WTC11 (cell line): ENCODE results near the gene SYNM. TPM values are rescaled to one million over a fixed set of nuclear protein-coding genes. Genes with fewer than 3 reads are reported as not detected.

Experiments used
- ATAC-seq: fragments of 200-7000 bp; cut with Tn5 transposase; 2 replicates; pipeline ENCODE4 v1.10.0; 2021; ENCODE audit warnings: mild to moderate bottlenecking, moderate library complexity
- CTCF ChIA-PET: fragments of 300-600 bp; sonication (Branson Sonifier 250); formaldehyde crosslinking; loops from one replicate; lab custom pipeline; 2021; ENCODE audit warnings: antibody characterized with exemption; lab: Charles Lee
- POLR2A ChIA-PET: fragments of 350-600 bp; sonication (Branson Sonifier 250); formaldehyde crosslinking; loops from one replicate; lab custom pipeline; 2021; ENCODE audit warnings: antibody characterized with exemption; lab: Charles Lee
- DNase-seq: peaks from one replicate; pipeline ENCODE4 v3.0.0; 2021; ENCODE audit warnings: low spot score
- H3K27ac Mint-ChIP-seq: 2 replicates; pipeline ENCODE4 v1.8.0; 2021; ENCODE audit warnings: mixed read lengths
- H3K27me3 Mint-ChIP-seq: 2 replicates; pipeline ENCODE4 v1.8.0; 2021; ENCODE audit warnings: low read depth, mild to moderate bottlenecking, moderate library complexity, mixed read lengths
- H3K36me3 Mint-ChIP-seq: 2 replicates; pipeline ENCODE4 v1.8.0; 2021; ENCODE audit warnings: mixed read lengths
- H3K4me1 Mint-ChIP-seq: 2 replicates; pipeline ENCODE4 v1.8.0; 2022; ENCODE audit warnings: mixed read lengths
- H3K4me3 Mint-ChIP-seq: 2 replicates; pipeline ENCODE4 v1.8.0; 2021; ENCODE audit warnings: mild to moderate bottlenecking, moderate library complexity, mixed read lengths
- H3K9me3 Mint-ChIP-seq: 2 replicates; pipeline ENCODE4 v1.8.0; 2021; ENCODE audit warnings: mixed read lengths
- ATF1 ChIP-seq: sonication (generic); formaldehyde crosslinking; IDR thresholded peaks from 2 replicates; pipeline ENCODE4 v1.8.1; 2023; ENCODE audit warnings: mild to moderate bottlenecking, moderate library complexity, missing genetic modification reagents
- CREB1 ChIP-seq: sonication (generic); formaldehyde crosslinking; IDR thresholded peaks from 2 replicates; pipeline ENCODE4 v1.8.0; 2023; ENCODE audit warnings: mild to moderate bottlenecking, missing genetic modification reagents
- CREM ChIP-seq: sonication (generic); formaldehyde crosslinking; IDR thresholded peaks from 2 replicates; pipeline ENCODE4 v1.8.1; 2022; ENCODE audit warnings: mild to moderate bottlenecking, missing genetic modification reagents, moderate library complexity
- EMX1 ChIP-seq: fragments of 250-450 bp; sonication (Bioruptor Pico); IDR thresholded peaks from 2 replicates; pipeline ENCODE4 v1.8.0; 2021; ENCODE audit warnings: mild to moderate bottlenecking
- GABPB1 ChIP-seq: sonication (generic); formaldehyde crosslinking; IDR thresholded peaks from 2 replicates; pipeline ENCODE4 v1.8.1; 2023; ENCODE audit warnings: mild to moderate bottlenecking, missing genetic modification reagents
- HMGA2 ChIP-seq: fragments of 250-450 bp; sonication (Bioruptor Pico); IDR thresholded peaks from 2 replicates; pipeline ENCODE4 v1.4.0; 2021; ENCODE audit warnings: mild to moderate bottlenecking, moderate library complexity
- IRF2 ChIP-seq: sonication (generic); formaldehyde crosslinking; IDR thresholded peaks from 2 replicates; pipeline ENCODE4 v1.8.0; 2022; ENCODE audit warnings: low read depth, missing genetic modification reagents, borderline replicate concordance
- MXD4 ChIP-seq: fragments of 250-450 bp; sonication (Bioruptor Pico); IDR thresholded peaks from 2 replicates; pipeline ENCODE4 v1.8.0; 2021; ENCODE audit warnings: mild to moderate bottlenecking, moderate library complexity, borderline replicate concordance
- MYBL2 ChIP-seq: sonication (generic); formaldehyde crosslinking; IDR thresholded peaks from 2 replicates; pipeline ENCODE4 v1.8.1; 2023; ENCODE audit warnings: mild to moderate bottlenecking, moderate library complexity, missing genetic modification reagents
- NFATC4 ChIP-seq: fragments of 250-450 bp; sonication (Bioruptor Pico); IDR thresholded peaks from 2 replicates; pipeline ENCODE4 v1.9.0; 2021; ENCODE audit warnings: mild to moderate bottlenecking
- NFE2L1 ChIP-seq: sonication (generic); formaldehyde crosslinking; IDR thresholded peaks from 2 replicates; pipeline ENCODE4 v1.8.1; 2023; ENCODE audit warnings: missing genetic modification reagents
- SP1 ChIP-seq: sonication (generic); formaldehyde crosslinking; conservative IDR thresholded peaks from 2 replicates; pipeline ENCODE4 v1.8.1; 2022; ENCODE audit warnings: missing genetic modification reagents
- TCF7 ChIP-seq: sonication (generic); formaldehyde crosslinking; IDR thresholded peaks from 2 replicates; pipeline ENCODE4 v1.8.0; 2022; ENCODE audit warnings: mild to moderate bottlenecking, low read depth, missing genetic modification reagents, moderate library complexity
- TEAD1 ChIP-seq: sonication (generic); formaldehyde crosslinking; IDR thresholded peaks from 2 replicates; pipeline ENCODE4 v1.8.0; 2022; ENCODE audit warnings: mild to moderate bottlenecking, missing genetic modification reagents
- ZNF121 ChIP-seq: sonication (generic); formaldehyde crosslinking; IDR thresholded peaks from 2 replicates; pipeline ENCODE4 v1.8.0; 2023; ENCODE audit warnings: missing genetic modification reagents
- total RNA-seq: library from RNA; stranded (reverse); gene quantifications from 3 replicates; pipeline ENCODE4 v1.2.3, GENCODE V29; 2021
- TF ChIP-seq, protein P1 (sequence below): fragments of 250-450 bp; sonication (Bioruptor Pico); IDR thresholded peaks from 2 replicates; pipeline ENCODE4 v1.9.0; 2021; ENCODE audit warnings: mild to moderate bottlenecking
- TF ChIP-seq, protein P2 (sequence below): fragments of 250-450 bp; sonication (Bioruptor Pico); IDR thresholded peaks from 2 replicates; pipeline ENCODE4 v1.9.0; 2021; ENCODE audit warnings: mild to moderate bottlenecking
- TF ChIP-seq, protein P3 (sequence below): sonication (generic); formaldehyde crosslinking; IDR thresholded peaks from 2 replicates; pipeline ENCODE4 v1.8.1; 2022; ENCODE audit warnings: missing genetic modification reagents, borderline replicate concordance
- TF ChIP-seq, protein P4 (sequence below): sonication (generic); formaldehyde crosslinking; IDR thresholded peaks from 2 replicates; pipeline ENCODE4 v1.8.1; 2022; ENCODE audit warnings: low read depth, missing genetic modification reagents, borderline replicate concordance
- TF ChIP-seq, protein P5 (sequence below): sonication (generic); formaldehyde crosslinking; IDR thresholded peaks from 2 replicates; pipeline ENCODE4 v1.8.1; 2023; ENCODE audit warnings: mild to moderate bottlenecking, missing genetic modification reagents, borderline replicate concordance

SYNM gene
- total RNA-seq, 1 experiment from 2014 or later, result 2.2 TPM

DNA sequence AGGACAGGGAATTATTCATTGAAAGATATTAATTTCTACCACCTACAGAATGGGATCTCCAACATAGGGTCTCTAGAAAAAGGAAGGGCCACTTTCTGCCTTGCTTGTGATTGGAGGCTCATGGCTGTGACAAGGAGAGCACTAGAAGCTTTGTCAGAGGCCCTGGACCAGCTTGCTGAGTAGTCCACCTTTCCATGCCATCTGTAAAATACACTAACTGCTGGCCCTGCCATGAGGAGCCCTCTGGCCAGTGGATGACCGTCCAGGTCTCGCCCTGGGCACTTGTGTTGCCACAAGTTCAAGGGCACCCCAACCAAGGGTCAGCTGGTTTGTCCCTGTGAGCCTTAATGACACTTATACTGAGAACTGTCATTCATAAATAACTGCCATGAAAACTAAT lies 1.6 kb upstream of the SYNM start:
- ChIA-PET CTCF (no interaction called here), POLR2A (interaction anchor here (0.7 kb wide), 1 partner anchor 149 kb away, joined by 4 read pairs; no protein-coding TSS in a partner anchor)
- TF ChIP-seq CREM (CRISPR knock-in tag), result no peak
- no peak for TF ChIP-seq ATF1
- no peak for TF ChIP-seq EMX1 (CRISPR knock-in tag)
- TF ChIP-seq NFATC4 (CRISPR knock-in tag), result no peak
- TF ChIP-seq, protein P1, sequence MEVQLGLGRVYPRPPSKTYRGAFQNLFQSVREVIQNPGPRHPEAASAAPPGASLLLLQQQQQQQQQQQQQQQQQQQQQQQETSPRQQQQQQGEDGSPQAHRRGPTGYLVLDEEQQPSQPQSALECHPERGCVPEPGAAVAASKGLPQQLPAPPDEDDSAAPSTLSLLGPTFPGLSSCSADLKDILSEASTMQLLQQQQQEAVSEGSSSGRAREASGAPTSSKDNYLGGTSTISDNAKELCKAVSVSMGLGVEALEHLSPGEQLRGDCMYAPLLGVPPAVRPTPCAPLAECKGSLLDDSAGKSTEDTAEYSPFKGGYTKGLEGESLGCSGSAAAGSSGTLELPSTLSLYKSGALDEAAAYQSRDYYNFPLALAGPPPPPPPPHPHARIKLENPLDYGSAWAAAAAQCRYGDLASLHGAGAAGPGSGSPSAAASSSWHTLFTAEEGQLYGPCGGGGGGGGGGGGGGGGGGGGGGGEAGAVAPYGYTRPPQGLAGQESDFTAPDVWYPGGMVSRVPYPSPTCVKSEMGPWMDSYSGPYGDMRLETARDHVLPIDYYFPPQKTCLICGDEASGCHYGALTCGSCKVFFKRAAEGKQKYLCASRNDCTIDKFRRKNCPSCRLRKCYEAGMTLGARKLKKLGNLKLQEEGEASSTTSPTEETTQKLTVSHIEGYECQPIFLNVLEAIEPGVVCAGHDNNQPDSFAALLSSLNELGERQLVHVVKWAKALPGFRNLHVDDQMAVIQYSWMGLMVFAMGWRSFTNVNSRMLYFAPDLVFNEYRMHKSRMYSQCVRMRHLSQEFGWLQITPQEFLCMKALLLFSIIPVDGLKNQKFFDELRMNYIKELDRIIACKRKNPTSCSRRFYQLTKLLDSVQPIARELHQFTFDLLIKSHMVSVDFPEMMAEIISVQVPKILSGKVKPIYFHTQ, result no peak
- no peak for TF ChIP-seq TCF7 (CRISPR knock-in tag)
- TF ChIP-seq SP1 (CRISPR knock-in tag), result no peak
- no peak for TF ChIP-seq GABPB1
- TF ChIP-seq, protein P2, sequence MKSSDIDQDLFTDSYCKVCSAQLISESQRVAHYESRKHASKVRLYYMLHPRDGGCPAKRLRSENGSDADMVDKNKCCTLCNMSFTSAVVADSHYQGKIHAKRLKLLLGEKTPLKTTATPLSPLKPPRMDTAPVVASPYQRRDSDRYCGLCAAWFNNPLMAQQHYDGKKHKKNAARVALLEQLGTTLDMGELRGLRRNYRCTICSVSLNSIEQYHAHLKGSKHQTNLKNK, result no peak
- TF ChIP-seq ZNF121, result no peak
- no peak for TF ChIP-seq MXD4 (CRISPR knock-in tag)
- TF ChIP-seq, protein P3, sequence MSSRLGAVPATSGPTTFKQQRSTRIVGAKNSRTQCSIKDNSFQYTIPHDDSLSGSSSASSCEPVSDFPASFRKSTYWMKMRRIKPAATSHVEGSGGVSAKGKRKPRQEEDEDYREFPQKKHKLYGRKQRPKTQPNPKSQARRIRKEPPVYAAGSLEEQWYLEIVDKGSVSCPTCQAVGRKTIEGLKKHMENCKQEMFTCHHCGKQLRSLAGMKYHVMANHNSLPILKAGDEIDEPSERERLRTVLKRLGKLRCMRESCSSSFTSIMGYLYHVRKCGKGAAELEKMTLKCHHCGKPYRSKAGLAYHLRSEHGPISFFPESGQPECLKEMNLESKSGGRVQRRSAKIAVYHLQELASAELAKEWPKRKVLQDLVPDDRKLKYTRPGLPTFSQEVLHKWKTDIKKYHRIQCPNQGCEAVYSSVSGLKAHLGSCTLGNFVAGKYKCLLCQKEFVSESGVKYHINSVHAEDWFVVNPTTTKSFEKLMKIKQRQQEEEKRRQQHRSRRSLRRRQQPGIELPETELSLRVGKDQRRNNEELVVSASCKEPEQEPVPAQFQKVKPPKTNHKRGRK (CRISPR knock-in tag), result no peak
- no peak for TF ChIP-seq TEAD1 (CRISPR knock-in tag)
- TF ChIP-seq, protein P4, sequence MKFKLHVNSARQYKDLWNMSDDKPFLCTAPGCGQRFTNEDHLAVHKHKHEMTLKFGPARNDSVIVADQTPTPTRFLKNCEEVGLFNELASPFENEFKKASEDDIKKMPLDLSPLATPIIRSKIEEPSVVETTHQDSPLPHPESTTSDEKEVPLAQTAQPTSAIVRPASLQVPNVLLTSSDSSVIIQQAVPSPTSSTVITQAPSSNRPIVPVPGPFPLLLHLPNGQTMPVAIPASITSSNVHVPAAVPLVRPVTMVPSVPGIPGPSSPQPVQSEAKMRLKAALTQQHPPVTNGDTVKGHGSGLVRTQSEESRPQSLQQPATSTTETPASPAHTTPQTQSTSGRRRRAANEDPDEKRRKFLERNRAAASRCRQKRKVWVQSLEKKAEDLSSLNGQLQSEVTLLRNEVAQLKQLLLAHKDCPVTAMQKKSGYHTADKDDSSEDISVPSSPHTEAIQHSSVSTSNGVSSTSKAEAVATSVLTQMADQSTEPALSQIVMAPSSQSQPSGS (CRISPR knock-in tag), result no peak
- TF ChIP-seq, protein P5, sequence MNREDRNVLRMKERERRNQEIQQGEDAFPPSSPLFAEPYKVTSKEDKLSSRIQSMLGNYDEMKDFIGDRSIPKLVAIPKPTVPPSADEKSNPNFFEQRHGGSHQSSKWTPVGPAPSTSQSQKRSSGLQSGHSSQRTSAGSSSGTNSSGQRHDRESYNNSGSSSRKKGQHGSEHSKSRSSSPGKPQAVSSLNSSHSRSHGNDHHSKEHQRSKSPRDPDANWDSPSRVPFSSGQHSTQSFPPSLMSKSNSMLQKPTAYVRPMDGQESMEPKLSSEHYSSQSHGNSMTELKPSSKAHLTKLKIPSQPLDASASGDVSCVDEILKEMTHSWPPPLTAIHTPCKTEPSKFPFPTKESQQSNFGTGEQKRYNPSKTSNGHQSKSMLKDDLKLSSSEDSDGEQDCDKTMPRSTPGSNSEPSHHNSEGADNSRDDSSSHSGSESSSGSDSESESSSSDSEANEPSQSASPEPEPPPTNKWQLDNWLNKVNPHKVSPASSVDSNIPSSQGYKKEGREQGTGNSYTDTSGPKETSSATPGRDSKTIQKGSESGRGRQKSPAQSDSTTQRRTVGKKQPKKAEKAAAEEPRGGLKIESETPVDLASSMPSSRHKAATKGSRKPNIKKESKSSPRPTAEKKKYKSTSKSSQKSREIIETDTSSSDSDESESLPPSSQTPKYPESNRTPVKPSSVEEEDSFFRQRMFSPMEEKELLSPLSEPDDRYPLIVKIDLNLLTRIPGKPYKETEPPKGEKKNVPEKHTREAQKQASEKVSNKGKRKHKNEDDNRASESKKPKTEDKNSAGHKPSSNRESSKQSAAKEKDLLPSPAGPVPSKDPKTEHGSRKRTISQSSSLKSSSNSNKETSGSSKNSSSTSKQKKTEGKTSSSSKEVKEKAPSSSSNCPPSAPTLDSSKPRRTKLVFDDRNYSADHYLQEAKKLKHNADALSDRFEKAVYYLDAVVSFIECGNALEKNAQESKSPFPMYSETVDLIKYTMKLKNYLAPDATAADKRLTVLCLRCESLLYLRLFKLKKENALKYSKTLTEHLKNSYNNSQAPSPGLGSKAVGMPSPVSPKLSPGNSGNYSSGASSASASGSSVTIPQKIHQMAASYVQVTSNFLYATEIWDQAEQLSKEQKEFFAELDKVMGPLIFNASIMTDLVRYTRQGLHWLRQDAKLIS (CRISPR knock-in tag), result no peak
- TF ChIP-seq HMGA2 (CRISPR knock-in tag), result no peak
- TF ChIP-seq CREB1 (CRISPR knock-in tag), result no peak
- no peak for TF ChIP-seq MYBL2 (CRISPR knock-in tag)
- TF ChIP-seq IRF2 (CRISPR knock-in tag), result no peak
- no peak for TF ChIP-seq NFE2L1 (CRISPR knock-in tag)
- no peak overlapping the region for H3K4me3 Mint-ChIP-seq
- H3K9me3 Mint-ChIP-seq, result no peaks in the 10 kb centered on the region
- no peak overlapping the region for H3K27ac Mint-ChIP-seq
- peaks cover 78% of the 10 kb centered on the region for H3K27me3 Mint-ChIP-seq
- ATAC-seq (no peak), DNase-seq (no peak)
- H3K36me3 Mint-ChIP-seq, result no peaks in the 10 kb centered on the region
- 0 out of 2 replicates have a peak, but pooled peaks cover 4% of the 10 kb centered on the region for H3K4me1 Mint-ChIP-seq
